H9 (cell line): ENCODE measurements around the gene PLD2. TPM values are rescaled to one million over a fixed set of nuclear protein-coding genes. Genes with fewer than 3 reads are reported as not detected.
A peak's percentile ranks its signal among the peaks of the same experiment; 100 is the strongest.

Source experiments
- DNase-seq: peaks from one replicate; pipeline ENCODE4 v3.0.0-alpha.2; 2017
- H2AFZ ChIP-seq: one replicate; pipeline ENCODE4 v1.6.1; 2013; ENCODE audit warnings: mild to moderate bottlenecking, low read length, control low read depth, moderate library complexity
- H2AK5ac ChIP-seq: 2 replicates; pipeline ENCODE4 v1.6.1; 2013; ENCODE audit warnings: low read length, control low read depth, mixed read lengths; ENCODE audit not compliant: insufficient read length
- H2BK120ac ChIP-seq: one replicate; pipeline ENCODE4 v1.6.1; 2013; ENCODE audit warnings: low read depth, mild to moderate bottlenecking, low read length, control low read depth, inconsistent platforms; ENCODE audit not compliant: poor library complexity, severe bottlenecking
- H2BK12ac ChIP-seq: 2 replicates; pipeline ENCODE4 v1.6.1; 2013; ENCODE audit warnings: low read length, control low read depth, mixed read lengths, low read depth; ENCODE audit not compliant: insufficient read length
- H2BK15ac ChIP-seq: 2 replicates; pipeline ENCODE4 v1.6.1; 2013; ENCODE audit warnings: low read depth, low read length, control low read depth
- H2BK20ac ChIP-seq: one replicate; pipeline ENCODE4 v1.6.1; 2013; ENCODE audit warnings: low read depth, mild to moderate bottlenecking, low read length, control low read depth, inconsistent platforms; ENCODE audit not compliant: poor library complexity, severe bottlenecking
- H2BK5ac ChIP-seq: 2 replicates; pipeline ENCODE4 v1.6.1; 2013; ENCODE audit warnings: low read length, control low read depth, mixed read lengths; ENCODE audit not compliant: insufficient read length
- H3K14ac ChIP-seq: 2 replicates; pipeline ENCODE4 v1.6.1; 2013; ENCODE audit warnings: low read length, control low read depth; ENCODE audit not compliant: insufficient read depth
- H3K18ac ChIP-seq: 2 replicates; pipeline ENCODE4 v1.6.1; 2013; ENCODE audit warnings: low read depth, mild to moderate bottlenecking, mixed read lengths, low read length, control low read depth; ENCODE audit not compliant: insufficient read length
- H3K23ac ChIP-seq: 2 replicates; pipeline ENCODE4 v1.6.1; 2013; ENCODE audit warnings: low read length, control low read depth, mixed read lengths, low read depth; ENCODE audit not compliant: insufficient read length
- H3K23me2 ChIP-seq: 2 replicates; pipeline ENCODE4 v1.6.1; 2013; ENCODE audit warnings: low read depth, mild to moderate bottlenecking, mixed read lengths, low read length, control low read depth; ENCODE audit not compliant: insufficient read length, poor library complexity, severe bottlenecking
- H3K27ac ChIP-seq: 2 replicates; pipeline ENCODE4 v1.5.1; 2013; ENCODE audit warnings: low read length, control low read depth, mixed read lengths, low read depth; ENCODE audit not compliant: insufficient read length
- H3K27me3 ChIP-seq: 2 replicates; pipeline ENCODE4 v1.6.1; 2013; ENCODE audit warnings: low read length, control low read depth, inconsistent platforms; ENCODE audit not compliant: insufficient read depth
- H3K4ac ChIP-seq: 2 replicates; pipeline ENCODE4 v1.6.1; 2013; ENCODE audit warnings: low read depth, mild to moderate bottlenecking, control low read depth, inconsistent platforms, low read length, moderate library complexity
- H3K4me1 ChIP-seq: 2 replicates; pipeline ENCODE4 v1.6.1; 2013; ENCODE audit warnings: low read length, control low read depth, inconsistent platforms; ENCODE audit not compliant: insufficient read depth
- H3K4me2 ChIP-seq: 2 replicates; pipeline ENCODE4 v1.6.1; 2013; ENCODE audit warnings: low read length, control low read depth, mixed read lengths; ENCODE audit not compliant: insufficient read length, insufficient read depth
- H3K56ac ChIP-seq: 2 replicates; pipeline ENCODE4 v1.6.1; 2013; ENCODE audit warnings: low read depth, mild to moderate bottlenecking, mixed read lengths, low read length, control low read depth; ENCODE audit not compliant: insufficient read length
- H3K79me1 ChIP-seq: 2 replicates; pipeline ENCODE4 v1.6.1; 2013; ENCODE audit warnings: low read depth, mild to moderate bottlenecking, moderate library complexity, low read length, control low read depth, inconsistent platforms; ENCODE audit not compliant: insufficient read depth, poor library complexity, severe bottlenecking
- H3K79me2 ChIP-seq: 2 replicates; pipeline ENCODE4 v1.6.1; 2013; ENCODE audit warnings: low read length, control low read depth, inconsistent platforms; ENCODE audit not compliant: insufficient read depth
- H3K9ac ChIP-seq: 2 replicates; pipeline ENCODE4 v1.6.1; 2013; ENCODE audit warnings: low read length, control low read depth, mixed read lengths; ENCODE audit not compliant: insufficient read length; ENCODE audit errors: extremely low read depth
- H3K9me3 ChIP-seq: one replicate; pipeline ENCODE4 v1.6.1; 2013; ENCODE audit warnings: low read depth, low read length, inconsistent platforms; ENCODE audit not compliant: control insufficient read depth
- H3T11ph ChIP-seq: one replicate; pipeline ENCODE4 v1.6.1; 2013; ENCODE audit warnings: mild to moderate bottlenecking, low read length, control low read depth, inconsistent platforms
- H4K20me1 ChIP-seq: one replicate; pipeline ENCODE4 v1.6.1; 2013; ENCODE audit not compliant: control insufficient read depth, insufficient read length, insufficient read depth
- H4K5ac ChIP-seq: 2 replicates; pipeline ENCODE4 v1.6.1; 2013; ENCODE audit warnings: low read depth, mild to moderate bottlenecking, mixed read lengths, low read length, control low read depth; ENCODE audit not compliant: insufficient read length
- H4K8ac ChIP-seq: replicated peaks from 2 replicates; pipeline ENCODE4 v1.6.1; 2013; ENCODE audit warnings: low read length, control low read depth, mixed read lengths, low read depth; ENCODE audit not compliant: insufficient read length
- H4K91ac ChIP-seq: 2 replicates; pipeline ENCODE4 v1.6.1; 2013; ENCODE audit warnings: low read depth, mild to moderate bottlenecking, moderate library complexity, mixed read lengths, low read length, control low read depth; ENCODE audit not compliant: insufficient read length
- H3K27ac Mint-ChIP-seq, 3 experiments: 2 replicates in 2 of 3; 3 replicates in 1 of 3; pipeline ENCODE4 v1.8.0; 2020 to 2021; ENCODE audit warnings: mixed read lengths in 3 of 3, mild to moderate bottlenecking in 1 of 3, moderate library complexity in 1 of 3
- H3K27me3 Mint-ChIP-seq: 2 replicates; pipeline ENCODE4 v1.8.0; 2021; ENCODE audit warnings: low read depth, mild to moderate bottlenecking, moderate library complexity, mixed read lengths
- H3K36me3 Mint-ChIP-seq, 3 experiments: 2 replicates in 2 of 3; 3 replicates in 1 of 3; pipeline ENCODE4 v1.8.0; 2020 to 2021; ENCODE audit warnings: low read depth in 3 of 3, mixed read lengths in 3 of 3; ENCODE audit not compliant: insufficient read depth in 1 of 3
- H3K4me1 Mint-ChIP-seq, 2 experiments: 2 replicates each; pipeline ENCODE4 v1.8.0; 2020; ENCODE audit warnings: mixed read lengths in 2 of 2
- H3K4me3 Mint-ChIP-seq, 2 experiments: 2 replicates in 1 of 2; 3 replicates in 1 of 2; pipeline ENCODE4 v1.8.0; 2020 to 2021; ENCODE audit warnings: mild to moderate bottlenecking in 2 of 2, mixed read lengths in 2 of 2, moderate library complexity in 1 of 2
- H3K9me3 Mint-ChIP-seq, 2 experiments: 2 replicates in 1 of 2; 3 replicates in 1 of 2; pipeline ENCODE4 v1.8.0; 2020; ENCODE audit warnings: mild to moderate bottlenecking in 2 of 2, mixed read lengths in 2 of 2, moderate library complexity in 1 of 2
- CTCF ChIP-seq: fragments of 200-600 bp; sonication (generic); conservative IDR thresholded peaks from 3 replicates; pipeline ENCODE4 v1.8.0; 2021; ENCODE audit warnings: antibody characterized with exemption, mild to moderate bottlenecking
- WGBS: extraction: QIAGEN DNeasy Blood & Tissue Kit; methylation state at CpG from one replicate; pipeline ENCODE4 v1.1.7; 2013; ENCODE audit warnings: missing lambda C conversion rate, low lambda C conversion rate, mixed read lengths; ENCODE audit not compliant: insufficient read length; ENCODE audit errors: extremely low coverage; 5-methylcytosine and 5-hydroxymethylcytosine counted together
- total RNA-seq: library from RNA; stranded (reverse); gene quantifications from 2 replicates; pipeline ENCODE4 v1.2.1, GENCODE V29; 2021

Gene PLD2
- total RNA-seq, 1 experiment from 2014 or later = 63.3 TPM

- Histone ChIP-seq H3K79me2 (no peaks in the 10 kb centered on the region), H2BK20ac (no peak overlapping the region), H3K23ac (no peak overlapping the region), H3K14ac (no peak overlapping the region), H2BK12ac (no peak overlapping the region), H2AK5ac (no peak overlapping the region), H3K4me2 (no peak overlapping the region), H3K4ac (no peak overlapping the region), H4K8ac (no peak overlapping the region), H3K23me2 (no peaks in the 10 kb centered on the region), H4K5ac (no peak overlapping the region), H3K27me3 (no peaks in the 10 kb centered on the region), H3K9ac (no peak overlapping the region), H3K56ac (no peak overlapping the region), H2AFZ (no peak overlapping the region), H3K9me3 (no peaks in the 10 kb centered on the region), H3K27ac (no peak overlapping the region), H2BK15ac (no peak overlapping the region), H3K18ac (no peak overlapping the region), H4K20me1 (no peaks in the 10 kb centered on the region), H2BK120ac (no peak overlapping the region), H3K4me1 (no peaks in the 10 kb centered on the region), H3K79me1 (no peaks in the 10 kb centered on the region), H2BK5ac (no peak overlapping the region), H3T11ph (no peak overlapping the region), H4K91ac (no peak overlapping the region)
- Mint-ChIP-seq H3K36me3 (peaks cover 23 to 65% (median 58%) of the 10 kb centered on the region in 3 experiments), H3K27ac (peak overlapping the region in 1 of 3 experiments; percentile 30; a peak in 1 of 7 replicates), H3K4me3 (no peak overlapping the region), H3K4me1 (no peaks in the 10 kb centered on the region), H3K27me3 (no peaks in the 10 kb centered on the region), H3K9me3 (peaks cover 2% of the 10 kb centered on the region in 2 experiments; a peak in 4 of 5 replicates)
- TF ChIP-seq CTCF = peak; percentile 65
- 100% methylated on average over 1 of the region's 7 CpGs for WGBS
- no peak for DNase-seq
Measured at GRCh38 chr17:4815043-4815675, 8.2 kb downstream of the PLD2 start.
